Peyer's patch (tissue), 4 donors: ENCODE measurements around the gene TEAD1. TPM values are rescaled to one million over a fixed set of nuclear protein-coding genes. Genes with fewer than 3 reads are reported as not detected.

ENCODE experiments used
- DNase-seq, 3 donors: peaks; one replicate each; pipeline ENCODE4 v3.0.0-alpha.2; 2017 to 2019
- H3K27ac ChIP-seq, 4 donors: fragments of 200-600 bp; sonication (generic); one replicate each; pipeline ENCODE4 v1.5.1; 2016 to 2019
- H3K27me3 ChIP-seq, 2 donors: fragments of 200-600 bp; sonication (generic); one replicate each; pipeline ENCODE4 v1.5.1; 2019
- H3K36me3 ChIP-seq, 3 donors: fragments of 200-600 bp; sonication (generic); one replicate each; pipeline ENCODE4 v1.5.1; 2016 to 2019
- H3K4me1 ChIP-seq, 4 donors: fragments of 200-600 bp; sonication (generic); one replicate each; pipeline ENCODE4 v1.5.1; 2016 to 2019
- H3K4me3 ChIP-seq, 4 donors: fragments of 200-600 bp; sonication (generic); 1 replicate in 3 of 4; 2 replicates in 1 of 4; pipeline ENCODE4 v1.5.1; 2016 to 2019; ENCODE audit warnings: mild to moderate bottlenecking in 1 of 4
- H3K9me3 ChIP-seq, 4 donors: fragments of 200-600 bp; sonication (generic); one replicate each; pipeline ENCODE4 v1.5.1; 2016 to 2019; ENCODE audit warnings: mild to moderate bottlenecking in 1 of 4
- CTCF ChIP-seq, 6 experiments: fragments of 450-650 bp in 4 of 6; fragments of 200-600 bp in 2 of 6; sonication (generic) in 1 of 6; IDR thresholded peaks; one replicate each; pipeline ENCODE4 v1.5.1; 2017 to 2019; ENCODE audit warnings: antibody characterized with exemption in 6 of 6, mild to moderate bottlenecking in 3 of 6, moderate library complexity in 1 of 6
- POLR2A ChIP-seq, 2 donors: fragments of 450-650 bp; IDR thresholded peaks; one replicate each; pipeline ENCODE4 v1.5.1; 2017; ENCODE audit warnings: antibody characterized with exemption in 2 of 2, mild to moderate bottlenecking in 2 of 2, moderate library complexity in 2 of 2
- small RNA-seq, 2 donors: library from RNA; depleted of rRNA; stranded (forward); fragments of <200 nt; gene quantifications; one replicate each; pipeline ENCODE3, GENCODE V24; 2016
- total RNA-seq, 4 donors: library from RNA; depleted of rRNA; stranded (reverse); fragments of >200 nt; gene quantifications; one replicate each; pipeline ENCODE4 v1.1.0, GENCODE V29; 2016

TEAD1 gene
- total RNA-seq, 4 donors from 2014 or later = 34.5 to 125 (median 65.1) TPM

- DNase-seq = no peak
- H3K4me3 ChIP-seq = no peak overlapping the region
Observed at GRCh38 chr11:12993626-12994025, 319.4 kb downstream of the TEAD1 start.

More at GRCh38 chr11:12993626-12994025, 319.4 kb downstream of the TEAD1 start:
- Histone ChIP-seq H3K4me1 (no peaks in the 10 kb centered on the region), H3K9me3 (peaks cover 0 to 2% (median 0%) of the 10 kb centered on the region in 4 donors), H3K27me3 (no peaks in the 10 kb centered on the region), H3K27ac (no peak overlapping the region), H3K36me3 (no peaks in the 10 kb centered on the region)
- TF ChIP-seq CTCF (IDR thresholded peaks at IDR 0.05) = no peak
- no peak for TF ChIP-seq POLR2A (IDR thresholded peaks at IDR 0.05)

Small RNAs within 50 kb of the gene (small RNA-seq; reads per million reads assigned to genes)
- gene RF00424 = 0 to 0.06 reads per million in 2 donors
